LNCaP clone FGC (cell line): ENCODE data around the gene C3orf18.

Source experiments
- DNase-seq: peaks from one replicate; pipeline ENCODE4 v3.0.0-alpha.2; 2011; ENCODE audit warnings: low read depth
- H3K4me3 ChIP-seq: 2 replicates; pipeline ENCODE4 v1.5.1; 2011; ENCODE audit warnings: mild to moderate bottlenecking, low read depth, low read length, control low read depth
- CTCF ChIP-seq: IDR thresholded peaks from 2 replicates; pipeline ENCODE4 v1.5.1; 2012; ENCODE audit warnings: mild to moderate bottlenecking; ENCODE audit not compliant: control insufficient read depth, insufficient read depth; ENCODE audit errors: extremely low read depth

C3orf18 gene

GRCh38 chr3:50602595-50603191 is 35.1 kb upstream of the C3orf18 start:
- no peak overlapping the region for H3K4me3 ChIP-seq
- TF ChIP-seq CTCF: no peak
- DNase-seq: no peak

DNA sequence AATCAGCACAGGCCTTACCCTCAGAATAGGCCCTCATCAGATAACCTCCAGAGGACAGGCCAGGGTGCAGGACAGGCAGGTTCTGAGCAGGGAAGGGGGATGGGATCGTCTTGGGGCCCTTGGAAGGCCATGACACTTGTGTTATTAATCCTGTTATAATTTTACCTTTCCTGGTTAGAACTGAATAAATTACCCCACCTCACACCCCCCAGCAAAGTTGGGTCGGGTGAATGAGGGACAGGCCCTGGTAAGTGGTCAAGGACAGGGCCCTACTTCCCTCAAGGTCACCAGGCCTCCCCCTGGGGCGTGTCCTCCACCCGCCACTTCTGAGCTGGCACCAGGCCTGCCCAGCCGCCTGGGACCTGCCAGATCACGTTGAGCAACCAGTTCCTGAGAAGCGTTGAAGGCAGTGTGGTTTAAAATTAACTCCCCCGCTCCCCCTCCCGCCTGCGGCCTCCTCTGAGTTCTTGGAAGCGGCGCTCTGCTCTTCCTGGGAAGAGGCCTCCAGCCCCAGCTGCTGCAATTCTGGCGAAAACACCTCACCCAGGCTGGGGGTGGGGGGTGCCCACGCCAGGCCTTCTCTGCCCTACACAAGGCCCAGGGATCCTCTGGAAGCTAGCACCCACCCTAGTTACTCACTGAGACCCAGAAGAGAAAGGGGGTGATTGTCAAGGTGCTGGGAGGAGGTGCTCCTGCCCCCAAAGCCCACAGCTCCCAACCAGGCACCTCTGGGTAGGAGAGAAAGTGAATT is 33.5 kb upstream of the C3orf18 start:
- TF ChIP-seq CTCF: no peak
- peak; percentile 87 for DNase-seq
- no peak overlapping the region for H3K4me3 ChIP-seq

DNA sequence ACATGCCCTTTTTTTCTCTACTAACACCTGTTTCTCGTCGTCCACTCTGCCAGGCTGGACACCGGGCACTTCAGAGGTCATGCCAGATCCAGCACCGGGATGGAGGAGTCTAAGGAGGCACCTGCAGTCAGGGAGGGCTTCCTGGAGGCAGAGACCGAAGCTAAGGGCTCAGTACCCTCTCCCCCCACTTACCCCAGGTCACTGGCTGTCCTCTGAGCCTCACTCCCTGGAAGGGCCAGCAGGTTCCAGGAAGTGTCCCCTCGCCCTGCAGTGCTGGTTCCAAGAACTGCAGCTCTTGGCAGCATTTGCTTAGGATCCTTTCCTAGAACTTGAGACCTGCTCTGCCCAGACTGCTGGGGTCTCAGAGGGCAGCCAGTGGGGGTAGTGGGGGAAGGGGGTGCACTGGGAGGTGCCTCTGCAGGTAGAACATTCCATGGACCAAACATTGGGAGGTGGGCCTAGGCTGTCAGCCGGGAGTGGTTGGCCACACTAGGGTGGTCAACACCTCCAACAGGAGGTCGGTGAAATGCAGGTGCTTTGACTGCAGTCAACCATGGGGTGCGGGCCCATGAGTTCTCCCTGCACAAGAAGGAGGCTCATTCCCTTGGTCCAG is 32.7 kb upstream of the C3orf18 start:
- H3K4me3 ChIP-seq: no peak overlapping the region
- no peak for DNase-seq
- TF ChIP-seq CTCF: no peak

- H3K4me3 ChIP-seq: no peak overlapping the region
- TF ChIP-seq CTCF: no peak
- no peak for DNase-seq
These were observed 32.2 kb upstream of the C3orf18 start for GRCh38 chr3:50599716-50600118.

DNA sequence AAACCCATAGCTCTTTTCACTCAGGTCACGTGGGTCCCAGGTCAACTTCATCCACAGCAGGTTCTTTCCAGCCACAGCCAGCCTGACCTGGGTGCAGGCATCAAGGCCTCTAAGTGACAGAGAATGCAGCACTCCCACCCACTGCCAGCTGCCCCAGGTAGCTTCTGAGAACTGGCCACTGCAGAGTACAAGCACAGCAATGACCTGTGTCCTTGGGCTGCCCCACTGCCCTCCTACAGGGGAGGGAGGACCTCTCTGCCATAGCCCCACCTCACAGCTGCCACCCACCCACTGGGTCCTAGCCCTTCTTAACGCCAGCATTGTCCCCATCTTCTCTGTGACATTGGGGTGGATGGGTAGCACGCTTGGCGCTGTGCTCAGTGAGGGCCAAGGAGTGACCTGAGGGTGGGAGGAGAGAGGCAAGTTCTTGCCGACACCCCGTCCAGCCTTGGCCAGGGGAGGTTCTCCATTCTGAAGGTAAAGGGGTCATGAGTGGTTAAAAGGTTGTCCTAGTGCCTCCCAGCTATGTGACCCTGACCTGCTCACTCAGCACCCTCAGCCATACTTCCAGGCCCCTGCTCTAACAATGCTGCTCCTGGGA is 31.7 kb upstream of the C3orf18 start:
- H3K4me3 ChIP-seq: no peak overlapping the region
- TF ChIP-seq CTCF: no peak
- no peak for DNase-seq

DNA sequence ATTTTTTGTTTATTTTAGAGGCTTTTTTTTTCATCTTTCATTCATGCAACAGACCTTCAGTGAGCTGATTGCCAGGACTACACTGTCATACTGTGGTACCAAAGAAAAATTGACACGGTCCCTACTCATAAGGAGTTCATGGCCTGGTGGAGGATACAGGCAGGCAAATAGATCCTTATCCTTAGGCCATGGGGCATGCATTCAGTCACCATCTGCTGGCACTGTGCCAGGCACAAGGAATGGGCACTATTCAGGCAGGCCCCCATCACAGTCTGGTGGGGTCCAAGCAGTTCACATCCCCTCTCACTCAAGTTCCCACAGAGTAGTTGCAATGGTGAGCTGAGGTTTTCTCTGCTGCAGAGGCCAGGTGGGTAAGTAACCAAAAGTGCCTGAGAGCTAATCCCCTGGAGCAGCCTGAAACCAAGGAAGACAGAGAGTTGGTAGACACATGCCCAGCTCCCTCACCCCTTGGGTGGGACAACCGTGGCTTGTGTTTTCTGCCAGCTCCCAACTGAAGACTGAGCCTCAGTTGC is 26.8 kb upstream of the C3orf18 start:
- no peak for DNase-seq
- no peak overlapping the region for H3K4me3 ChIP-seq
- no peak for TF ChIP-seq CTCF
